HCT116 (cell line): ENCODE results near the gene WNK1. TPM values are rescaled to one million over a fixed set of nuclear protein-coding genes. Genes with fewer than 3 reads are reported as not detected.

Source experiments
- ATAC-seq: fragments of 200-7000 bp; cut with Tn5 transposase; 2 replicates; pipeline ENCODE4 v1.9.1; 2020; ENCODE audit warnings: mild to moderate bottlenecking, moderate library complexity
- BruUV-seq: library from RNA; stranded (reverse); fragments of 400-500 nt; replicated peaks from 2 replicates; lab custom pipeline; 2021; lab: Mats Ljungman, UMichigan
- CTCF ChIA-PET: fragments of 300-600 bp; sonication (Branson Sonifier 250); formaldehyde crosslinking; loops from one replicate; lab custom pipeline; 2021; ENCODE audit warnings: antibody characterized with exemption; lab: Charles Lee
- POLR2A ChIA-PET: fragments of 300-600, 350-600 bp; sonication (Branson Sonifier 250); formaldehyde crosslinking; loops from one replicate; lab custom pipeline; 2021; ENCODE audit warnings: antibody characterized with exemption; lab: Charles Lee
- RAD21 ChIA-PET, 2 experiments: fragments of 300-600 bp; sonication (Branson Sonifier 250); formaldehyde crosslinking; loops; one replicate each; lab custom pipeline; 2023; ENCODE audit warnings: low total read pairs in 2 of 2; ENCODE audit not compliant: uncharacterized antibody in 2 of 2, unreplicated experiment in 2 of 2, low non-redundant PET in 1 of 2; lab: Charles Lee
- DNase-seq: peaks from one replicate; pipeline ENCODE4 v3.0.0-alpha.2; 2010; ENCODE audit warnings: low read depth, low spot score
- H2AFZ ChIP-seq: fragments of 200-600 bp; shearing (Covaris generic), sonication (generic); 2 replicates; pipeline ENCODE4 v1.6.1; 2017; ENCODE audit warnings: low read depth, mixed run types, mixed read lengths, antibody characterized with exemption, low read length; ENCODE audit not compliant: poor library complexity, severe bottlenecking
- H3K27ac ChIP-seq: 2 replicates; pipeline ENCODE4 v1.5.1; 2012; ENCODE audit warnings: low read depth, low read length
- H3K27me3 ChIP-seq: fragments of 200-600 bp; sonication (generic); 2 replicates; pipeline ENCODE4 v1.6.1; 2016; ENCODE audit warnings: mixed run types, low read length, mixed read lengths; ENCODE audit not compliant: insufficient read depth
- H3K36me3 ChIP-seq, 2 experiments: fragments of 200-500 bp in 1 of 2; fragments of 200-600 bp in 1 of 2; sonication (Bioruptor generic) in 1 of 2; sonication (generic) in 1 of 2; 2 replicates each; pipeline versions ENCODE4 v1.5.1 to v1.6.1; 2014 to 2016; ENCODE audit warnings: low read length in 2 of 2, inconsistent platforms in 1 of 2, mixed read lengths in 1 of 2, mixed run types in 1 of 2; ENCODE audit not compliant: insufficient read depth in 2 of 2, control insufficient read depth in 1 of 2
- H3K4me1 ChIP-seq, 2 experiments: fragments of 200-600 bp in 1 of 2; sonication (generic) in 1 of 2; 2 replicates each; pipeline versions ENCODE4 v1.5.1 to v1.6.1; 2012 to 2017; ENCODE audit warnings: low read length in 2 of 2, inconsistent platforms in 1 of 2, mild to moderate bottlenecking in 1 of 2, mixed read lengths in 1 of 2, mixed run types in 1 of 2, moderate library complexity in 1 of 2; ENCODE audit not compliant: insufficient read depth in 2 of 2, control insufficient read depth in 1 of 2
- H3K4me2 ChIP-seq: fragments of 200-600 bp; sonication (generic); 2 replicates; pipeline ENCODE4 v1.6.1; 2017; ENCODE audit warnings: mixed run types, low read length, mixed read lengths
- H3K4me3 ChIP-seq, 2 experiments: fragments of 200-600 bp in 1 of 2; sonication (generic) in 1 of 2; replicated peaks in 1 of 2; 2 replicates each; pipeline ENCODE4 v1.5.1; 2011 to 2016; ENCODE audit warnings: low read length in 2 of 2, control low read depth in 1 of 2, low read depth in 1 of 2, mild to moderate bottlenecking in 1 of 2, mixed read lengths in 1 of 2, mixed run types in 1 of 2
- H3K79me2 ChIP-seq: fragments of 200-600 bp; sonication (generic); 2 replicates; pipeline ENCODE4 v1.6.1; 2017; ENCODE audit warnings: mild to moderate bottlenecking, mixed run types, low read length, moderate library complexity, mixed read lengths; ENCODE audit not compliant: insufficient read depth
- H3K9ac ChIP-seq: fragments of 200-600 bp; sonication (generic); 2 replicates; pipeline ENCODE4 v1.6.1; 2016; ENCODE audit warnings: low read length, mixed read lengths
- H3K9me2 ChIP-seq: fragments of 200-600 bp; sonication (generic), shearing (Covaris generic); 2 replicates; pipeline ENCODE4 v1.6.1; 2017; ENCODE audit warnings: mixed run types, mild to moderate bottlenecking, moderate library complexity; ENCODE audit not compliant: insufficient read depth
- H3K9me3 ChIP-seq, 2 experiments: fragments of 200-500 bp in 1 of 2; fragments of 200-600 bp in 1 of 2; sonication (Bioruptor generic) in 1 of 2; sonication (generic) in 1 of 2; 2 replicates each; pipeline ENCODE4 v1.6.1; 2014 to 2017; ENCODE audit warnings: low read length in 2 of 2, mixed read lengths in 2 of 2, inconsistent platforms in 1 of 2, low read depth in 1 of 2, mild to moderate bottlenecking in 1 of 2, mixed run types in 1 of 2, moderate library complexity in 1 of 2; ENCODE audit not compliant: control insufficient read depth in 1 of 2, insufficient read depth in 1 of 2
- H4K20me1 ChIP-seq: fragments of 200-600 bp; sonication (generic), shearing (Covaris generic); 2 replicates; pipeline ENCODE4 v1.6.1; 2017; ENCODE audit warnings: mixed run types, mild to moderate bottlenecking, moderate library complexity; ENCODE audit not compliant: insufficient read depth
- ELF1 ChIP-seq: IDR thresholded peaks from 2 replicates; pipeline ENCODE4 v1.6.1; 2012; ENCODE audit warnings: low read depth, borderline replicate concordance
- EZH2phosphoT487 ChIP-seq: fragments of 200-600 bp; IDR thresholded peaks from 2 replicates; pipeline ENCODE4 v1.6.1; 2018; ENCODE audit warnings: antibody characterized with exemption, borderline replicate concordance
- POLR2AphosphoS5 ChIP-seq: IDR thresholded peaks from 2 replicates; pipeline ENCODE4 v1.6.1; 2011; ENCODE audit warnings: mild to moderate bottlenecking, low read depth, low read length, moderate library complexity
- SP1 ChIP-seq: IDR thresholded peaks from 2 replicates; pipeline ENCODE4 v1.6.1; 2012; ENCODE audit warnings: low read depth
- SRF ChIP-seq: IDR thresholded peaks from 2 replicates; pipeline ENCODE4 v1.6.1; 2012; ENCODE audit warnings: low read depth
- intact Hi-C: fragments of 100-400 bp; cut with micrococcal nuclease; formaldehyde crosslinking; loops from 2 replicates; pipeline ENCODE4 v1.10.0; 2022
- total RNA-seq: library from RNA; stranded (reverse); gene quantifications from one replicate; pipeline ENCODE4 v1.2.1, GENCODE V29; 2021; ENCODE audit not compliant: unreplicated experiment
- TF ChIP-seq, protein P1 (sequence below): IDR thresholded peaks from 2 replicates; pipeline ENCODE4 v1.6.1; 2011; ENCODE audit warnings: mild to moderate bottlenecking, low read length, moderate library complexity; ENCODE audit not compliant: insufficient replicate concordance; ENCODE audit errors: extremely low read depth

WNK1 gene
- total RNA-seq, 1 experiment from 2014 or later = 81.0 TPM

DNA sequence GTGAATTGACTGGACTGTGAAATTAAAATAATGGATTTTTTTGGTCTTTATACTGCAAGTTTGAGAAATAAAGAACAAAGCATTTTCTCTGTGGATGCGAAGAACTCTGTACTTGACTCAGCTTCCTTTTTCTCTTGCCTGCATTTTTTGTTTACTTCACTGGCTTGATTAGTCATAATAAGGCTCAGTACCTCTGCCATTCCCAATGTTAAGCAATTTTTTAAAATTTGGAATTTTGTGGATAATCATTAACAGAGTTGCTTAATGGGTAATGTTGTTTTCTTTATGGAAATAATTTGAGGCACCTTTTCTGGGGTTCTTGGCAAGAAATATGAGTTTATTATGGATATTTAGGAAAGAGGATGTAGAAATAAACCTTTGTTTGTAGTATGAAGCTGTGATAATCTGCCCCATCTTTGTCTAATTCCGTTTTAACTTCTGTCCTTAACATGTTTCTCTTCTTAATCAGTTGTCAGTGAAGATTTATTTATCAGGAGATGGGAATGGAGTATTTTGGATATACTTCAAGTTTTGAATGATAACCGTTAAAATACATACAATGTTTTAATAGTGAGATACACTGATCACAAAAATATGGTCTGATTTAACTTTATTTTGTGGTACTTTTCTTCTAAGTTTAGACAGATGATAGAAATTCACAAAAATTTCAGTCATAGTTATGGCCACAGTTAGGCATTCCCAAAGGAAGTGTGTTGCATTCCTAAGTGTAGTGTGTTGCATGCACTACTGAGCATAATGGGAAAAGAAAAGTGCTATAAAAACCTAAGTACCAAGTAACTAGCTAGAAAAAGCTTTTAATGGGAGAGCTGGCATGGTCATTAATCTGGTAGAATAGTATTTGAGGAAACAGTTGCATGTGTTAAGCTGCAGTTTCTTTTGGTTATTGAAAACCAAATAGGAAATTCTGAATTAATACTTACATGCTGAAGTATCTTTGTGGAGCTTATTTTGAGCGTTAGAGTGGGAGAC lies 27.7 kb downstream of the WNK1 start:
- intact Hi-C loops = no loop called here
- CTCF ChIA-PET = interaction anchor here (0.9 to 1.3 kb wide), 2 partner anchors 37 to 204 kb away, joined by 3 to 4 read pairs; no protein-coding TSS in a partner anchor

More for the DNA sequence above, 27.7 kb downstream of the WNK1 start:
- no TSS peak for BruUV-seq
- H3K36me3 ChIP-seq = no peaks in the 10 kb centered on the region
- H3K9me2 ChIP-seq = no peaks in the 10 kb centered on the region
- DNase-seq (no peak), ATAC-seq (no peak)
- H3K4me1 ChIP-seq = peaks cover 3 to 5% of the 10 kb centered on the region in 2 experiments; a peak in 1 of 4 replicates
- H3K9ac ChIP-seq = no peak overlapping the region
- peaks cover 94% of the 10 kb centered on the region for H3K79me2 ChIP-seq
- no peak overlapping the region for H2AFZ ChIP-seq
- H4K20me1 ChIP-seq = peaks cover 12% of the 10 kb centered on the region
- ChIA-PET RAD21 (no interaction called here), POLR2A (no interaction called here)
- H3K9me3 ChIP-seq = no peaks in the 10 kb centered on the region
- no peaks in the 10 kb centered on the region for H3K27me3 ChIP-seq
- TF ChIP-seq EZH2phosphoT487 = no peak
- no peak for TF ChIP-seq ELF1
- TF ChIP-seq POLR2AphosphoS5 = no peak
- no peak for TF ChIP-seq SRF
- TF ChIP-seq, protein P1, sequence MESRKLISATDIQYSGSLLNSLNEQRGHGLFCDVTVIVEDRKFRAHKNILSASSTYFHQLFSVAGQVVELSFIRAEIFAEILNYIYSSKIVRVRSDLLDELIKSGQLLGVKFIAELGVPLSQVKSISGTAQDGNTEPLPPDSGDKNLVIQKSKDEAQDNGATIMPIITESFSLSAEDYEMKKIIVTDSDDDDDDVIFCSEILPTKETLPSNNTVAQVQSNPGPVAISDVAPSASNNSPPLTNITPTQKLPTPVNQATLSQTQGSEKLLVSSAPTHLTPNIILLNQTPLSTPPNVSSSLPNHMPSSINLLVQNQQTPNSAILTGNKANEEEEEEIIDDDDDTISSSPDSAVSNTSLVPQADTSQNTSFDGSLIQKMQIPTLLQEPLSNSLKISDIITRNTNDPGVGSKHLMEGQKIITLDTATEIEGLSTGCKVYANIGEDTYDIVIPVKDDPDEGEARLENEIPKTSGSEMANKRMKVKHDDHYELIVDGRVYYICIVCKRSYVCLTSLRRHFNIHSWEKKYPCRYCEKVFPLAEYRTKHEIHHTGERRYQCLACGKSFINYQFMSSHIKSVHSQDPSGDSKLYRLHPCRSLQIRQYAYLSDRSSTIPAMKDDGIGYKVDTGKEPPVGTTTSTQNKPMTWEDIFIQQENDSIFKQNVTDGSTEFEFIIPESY = no peak
- TF ChIP-seq SP1 = no peak
- no peak overlapping the region for H3K4me3 ChIP-seq
- H3K27ac ChIP-seq = no peak overlapping the region
- no peak overlapping the region for H3K4me2 ChIP-seq
